ENCODE measurements around the gene RPL3. TPM values are rescaled to one million over a fixed set of nuclear protein-coding genes. Genes with fewer than 3 reads are reported as not detected.

Gene RPL3
- total RNA-seq, 1 experiment from 2014 or later = 1,117 TPM

DNA sequence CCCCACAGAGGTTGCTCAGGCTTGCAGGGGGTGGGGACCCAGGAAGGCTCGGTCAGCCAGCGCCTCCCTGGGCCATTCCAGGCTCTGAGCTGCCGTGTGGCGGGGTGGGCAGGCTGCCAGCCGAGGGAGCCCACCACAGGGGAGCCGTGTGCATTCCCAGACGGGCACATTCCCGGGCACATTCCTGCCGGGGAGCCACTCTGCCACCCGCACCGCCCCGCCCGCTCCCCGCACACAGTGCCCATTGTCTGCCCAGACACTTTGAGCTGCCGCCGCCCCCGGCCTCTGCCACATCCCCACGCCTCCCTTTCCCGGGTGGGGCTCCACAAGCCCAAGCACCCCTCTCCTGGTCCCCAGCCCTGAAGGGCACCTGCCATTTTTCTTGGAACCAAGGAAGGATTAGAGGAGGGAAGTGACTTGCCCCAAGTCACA lies 27.4 kb downstream of the RPL3 start:
- ChIA-PET POLR2A (ENCODE audit: low non-redundant PET) (interaction anchor here (1.2 kb wide), 1 partner anchor 27 kb away, joined by 4 read pairs; the partner anchor contains the start of gene RPL3), CTCF (no interaction called here)
- no TSS peak for BruUV-seq (replicated peaks)
- H3K9me3 ChIP-seq (ENCODE audit: low read depth, low read length, poor library complexity, severe bottlenecking) = no peaks in the 10 kb centered on the region
- DNase-seq (ENCODE audit: low spot score) = peak; percentile 49
- peak overlapping the region; percentile 69 for H3K27ac ChIP-seq (ENCODE audit: low read depth, low read length, poor library complexity, severe bottlenecking)
- H3K27me3 ChIP-seq (replicated peaks; ENCODE audit: insufficient read depth, low read depth, low read length, poor library complexity) = no peaks in the 10 kb centered on the region
- TF ChIP-seq, protein P1, sequence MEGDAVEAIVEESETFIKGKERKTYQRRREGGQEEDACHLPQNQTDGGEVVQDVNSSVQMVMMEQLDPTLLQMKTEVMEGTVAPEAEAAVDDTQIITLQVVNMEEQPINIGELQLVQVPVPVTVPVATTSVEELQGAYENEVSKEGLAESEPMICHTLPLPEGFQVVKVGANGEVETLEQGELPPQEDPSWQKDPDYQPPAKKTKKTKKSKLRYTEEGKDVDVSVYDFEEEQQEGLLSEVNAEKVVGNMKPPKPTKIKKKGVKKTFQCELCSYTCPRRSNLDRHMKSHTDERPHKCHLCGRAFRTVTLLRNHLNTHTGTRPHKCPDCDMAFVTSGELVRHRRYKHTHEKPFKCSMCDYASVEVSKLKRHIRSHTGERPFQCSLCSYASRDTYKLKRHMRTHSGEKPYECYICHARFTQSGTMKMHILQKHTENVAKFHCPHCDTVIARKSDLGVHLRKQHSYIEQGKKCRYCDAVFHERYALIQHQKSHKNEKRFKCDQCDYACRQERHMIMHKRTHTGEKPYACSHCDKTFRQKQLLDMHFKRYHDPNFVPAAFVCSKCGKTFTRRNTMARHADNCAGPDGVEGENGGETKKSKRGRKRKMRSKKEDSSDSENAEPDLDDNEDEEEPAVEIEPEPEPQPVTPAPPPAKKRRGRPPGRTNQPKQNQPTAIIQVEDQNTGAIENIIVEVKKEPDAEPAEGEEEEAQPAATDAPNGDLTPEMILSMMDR (conservative IDR thresholded peaks at IDR 0.05; ENCODE audit: low read depth, low read length) = no peak
- TF ChIP-seq EZH2 (IDR thresholded peaks at IDR 0.05; ENCODE audit: borderline replicate concordance, low read depth, low read length, poor library complexity, severe bottlenecking) = no peak
- no peaks in the 10 kb centered on the region for H3K36me3 ChIP-seq (ENCODE audit: insufficient read depth, low read length, poor library complexity, severe bottlenecking)
- intact Hi-C loops (cut with micrococcal nuclease; ENCODE audit: unreplicated experiment) = no loop called here
- peaks cover 20% of the 10 kb centered on the region for H3K4me1 ChIP-seq (ENCODE audit: insufficient read depth, low read length, poor library complexity, severe bottlenecking)
- H3K4me3 ChIP-seq (ENCODE audit: low read depth, low read length, poor library complexity, severe bottlenecking) = no peak overlapping the region

DNA sequence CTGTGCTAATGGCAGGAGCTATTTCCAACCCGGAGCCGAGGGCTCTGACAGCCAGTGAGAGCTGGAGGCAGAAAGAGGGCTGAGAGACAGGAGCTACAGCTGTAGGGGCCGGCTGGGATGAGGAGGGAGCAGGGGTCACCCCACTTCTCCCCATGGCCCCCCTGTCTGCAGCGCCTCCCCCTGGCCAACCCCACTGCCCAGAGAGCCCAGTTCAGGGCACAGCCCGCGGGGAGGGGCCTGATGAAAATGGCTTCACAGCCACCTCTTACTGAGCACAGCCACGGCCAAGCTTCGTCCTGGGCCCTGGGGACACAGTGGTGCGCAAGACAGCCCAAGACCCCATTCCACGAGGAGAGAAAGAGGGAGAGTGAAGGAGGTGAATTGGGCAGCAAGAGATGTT lies 27.9 kb downstream of the RPL3 start:
- Histone ChIP-seq H3K9me3 (ENCODE audit: low read depth, low read length, poor library complexity, severe bottlenecking) (no peaks in the 10 kb centered on the region), H3K27ac (ENCODE audit: low read depth, low read length, poor library complexity, severe bottlenecking) (peak overlapping the region; percentile 69), H3K36me3 (ENCODE audit: insufficient read depth, low read length, poor library complexity, severe bottlenecking) (no peaks in the 10 kb centered on the region), H3K27me3 (replicated peaks; ENCODE audit: insufficient read depth, low read depth, low read length, poor library complexity) (no peaks in the 10 kb centered on the region), H3K4me3 (ENCODE audit: low read depth, low read length, poor library complexity, severe bottlenecking) (no peak overlapping the region), H3K4me1 (ENCODE audit: insufficient read depth, low read length, poor library complexity, severe bottlenecking) (peaks cover 21% of the 10 kb centered on the region)
- TF ChIP-seq EZH2 (IDR thresholded peaks at IDR 0.05; ENCODE audit: borderline replicate concordance, low read depth, low read length, poor library complexity, severe bottlenecking) = no peak
- TF ChIP-seq, protein P1 (conservative IDR thresholded peaks at IDR 0.05; ENCODE audit: low read depth, low read length) = peak; percentile 44
- CTCF ChIA-PET = no interaction called here
- no TSS peak for BruUV-seq (replicated peaks)
- DNase-seq (ENCODE audit: low spot score) = no peak
- POLR2A ChIA-PET (ENCODE audit: low non-redundant PET) = interaction anchor here (1.2 kb wide), 1 partner anchor 28 kb away, joined by 4 read pairs; the partner anchor contains the start of gene RPL3
- intact Hi-C loops (cut with micrococcal nuclease; ENCODE audit: unreplicated experiment) = no loop called here

DNA sequence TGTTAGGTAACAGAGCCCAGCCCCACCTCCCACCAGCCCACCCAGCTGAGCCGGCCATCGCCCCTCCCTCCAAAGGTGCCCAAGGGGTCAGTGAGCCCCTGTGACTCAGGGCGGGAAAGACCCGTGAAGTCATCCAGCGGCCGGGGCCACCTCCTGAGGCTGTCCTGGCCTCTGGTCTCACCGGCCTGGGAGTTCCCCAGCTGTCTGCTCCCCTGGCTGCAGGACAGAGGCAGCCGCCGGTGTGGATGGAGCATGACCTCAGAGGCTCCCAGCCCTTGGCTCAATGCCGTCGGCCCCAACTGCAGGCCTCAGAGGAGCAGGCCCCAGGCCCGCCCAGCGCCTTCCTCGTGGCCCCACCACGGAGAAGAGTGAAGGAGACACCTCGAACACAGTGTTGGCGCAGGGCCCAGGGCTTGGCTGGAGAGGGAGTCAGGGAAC lies 28.7 kb downstream of the RPL3 start:
- Histone ChIP-seq H3K4me1 (ENCODE audit: insufficient read depth, low read length, poor library complexity, severe bottlenecking) (peaks cover 21% of the 10 kb centered on the region), H3K9me3 (ENCODE audit: low read depth, low read length, poor library complexity, severe bottlenecking) (no peaks in the 10 kb centered on the region), H3K27ac (ENCODE audit: low read depth, low read length, poor library complexity, severe bottlenecking) (no peak overlapping the region), H3K36me3 (ENCODE audit: insufficient read depth, low read length, poor library complexity, severe bottlenecking) (no peaks in the 10 kb centered on the region), H3K27me3 (replicated peaks; ENCODE audit: insufficient read depth, low read depth, low read length, poor library complexity) (no peaks in the 10 kb centered on the region), H3K4me3 (ENCODE audit: low read depth, low read length, poor library complexity, severe bottlenecking) (no peak overlapping the region)
- intact Hi-C loops (cut with micrococcal nuclease; ENCODE audit: unreplicated experiment) = no loop called here
- TF ChIP-seq EZH2 (IDR thresholded peaks at IDR 0.05; ENCODE audit: borderline replicate concordance, low read depth, low read length, poor library complexity, severe bottlenecking) = no peak
- TF ChIP-seq, protein P1 (conservative IDR thresholded peaks at IDR 0.05; ENCODE audit: low read depth, low read length) = no peak
- CTCF ChIA-PET = no interaction called here
- no TSS peak for BruUV-seq (replicated peaks)
- DNase-seq (ENCODE audit: low spot score) = no peak
- POLR2A ChIA-PET (ENCODE audit: low non-redundant PET) = no interaction called here

Data from A673 (cell line).